Neural crest cell (in vitro differentiated cells): ENCODE results near the gene TTLL10. TPM values are rescaled to one million over a fixed set of nuclear protein-coding genes. Genes with fewer than 3 reads are reported as not detected.

Experiments
- DNase-seq: peaks from one replicate; pipeline ENCODE4 v3.0.0; 2021; ENCODE audit warnings: low read depth, mixed read lengths, low spot score
- H3K27ac Mint-ChIP-seq: one replicate; pipeline ENCODE4 v1.8.0; 2021; ENCODE audit warnings: mild to moderate bottlenecking, mixed read lengths; ENCODE audit not compliant: unreplicated experiment
- H3K27me3 Mint-ChIP-seq: 2 replicates; pipeline ENCODE4 v1.8.0; 2021; ENCODE audit warnings: low read depth, mild to moderate bottlenecking, mixed read lengths
- H3K36me3 Mint-ChIP-seq: 2 replicates; pipeline ENCODE4 v1.8.0; 2021; ENCODE audit warnings: low read depth, mild to moderate bottlenecking, mixed read lengths
- H3K4me1 Mint-ChIP-seq: 2 replicates; pipeline ENCODE4 v1.8.0; 2021; ENCODE audit warnings: mixed read lengths
- H3K4me3 Mint-ChIP-seq: one replicate; pipeline ENCODE4 v1.8.0; 2021; ENCODE audit warnings: mild to moderate bottlenecking, mixed read lengths
- H3K9me3 Mint-ChIP-seq: 2 replicates; pipeline ENCODE4 v1.8.0; 2021; ENCODE audit warnings: mixed read lengths
- CTCF ChIP-seq: fragments of 200-600 bp; sonication (generic); conservative IDR thresholded peaks from 2 replicates; pipeline ENCODE4 v1.5.0; 2021; ENCODE audit warnings: antibody characterized with exemption, mild to moderate bottlenecking
- total RNA-seq: library from RNA; stranded (reverse); gene quantifications from 2 replicates; pipeline ENCODE4 v1.2.1, GENCODE V29; 2021

Gene TTLL10
- total RNA-seq, 1 donor from 2014 or later, result not detected

GRCh38 chr1:1183221-1183747 is 9.6 kb downstream of the TTLL10 start:
- no peak for DNase-seq
- H3K27ac Mint-ChIP-seq, result no peak overlapping the region

GRCh38 chr1:1183833-1184775 is 10.4 kb downstream of the TTLL10 start:
- Mint-ChIP-seq H3K36me3 (no peaks in the 10 kb centered on the region), H3K9me3 (no peaks in the 10 kb centered on the region), H3K27ac (no peak overlapping the region), H3K4me3 (no peak overlapping the region), H3K4me1 (peaks cover 13% of the 10 kb centered on the region), H3K27me3 (peaks cover 2% of the 10 kb centered on the region)
- no peak for TF ChIP-seq CTCF
- no peak for DNase-seq

More at GRCh38 chr1:1183221-1183747, 9.6 kb downstream of the TTLL10 start:
- Mint-ChIP-seq H3K4me1 (peaks cover 13% of the 10 kb centered on the region), H3K9me3 (no peaks in the 10 kb centered on the region), H3K27me3 (no peaks in the 10 kb centered on the region), H3K36me3 (no peaks in the 10 kb centered on the region), H3K4me3 (no peak overlapping the region)
- no peak for TF ChIP-seq CTCF

GRCh38 chr1:1185101-1185765 is 11.6 kb downstream of the TTLL10 start:
- no peak overlapping the region for H3K4me3 Mint-ChIP-seq
- no peak overlapping the region for H3K27ac Mint-ChIP-seq
- no peak for DNase-seq
- H3K4me1 Mint-ChIP-seq, result peaks cover 13% of the 10 kb centered on the region
- peaks cover 2% of the 10 kb centered on the region for H3K27me3 Mint-ChIP-seq
- no peaks in the 10 kb centered on the region for H3K9me3 Mint-ChIP-seq
- H3K36me3 Mint-ChIP-seq, result no peaks in the 10 kb centered on the region
- no peak for TF ChIP-seq CTCF

GRCh38 chr1:1187938-1188337 is 14.3 kb downstream of the TTLL10 start:
- H3K4me3 Mint-ChIP-seq, result no peak overlapping the region
- peaks cover 8% of the 10 kb centered on the region for H3K4me1 Mint-ChIP-seq
- no peaks in the 10 kb centered on the region for H3K36me3 Mint-ChIP-seq
- no peaks in the 10 kb centered on the region for H3K9me3 Mint-ChIP-seq
- no peak overlapping the region for H3K27ac Mint-ChIP-seq
- no peak for DNase-seq
- peaks cover 5% of the 10 kb centered on the region for H3K27me3 Mint-ChIP-seq
- no peak for TF ChIP-seq CTCF

GRCh38 chr1:1189111-1189510 is 15.4 kb downstream of the TTLL10 start:
- no peak for DNase-seq
- H3K4me1 Mint-ChIP-seq, result peaks cover 8% of the 10 kb centered on the region
- H3K36me3 Mint-ChIP-seq, result no peaks in the 10 kb centered on the region
- no peak overlapping the region for H3K27ac Mint-ChIP-seq
- peaks cover 5% of the 10 kb centered on the region for H3K27me3 Mint-ChIP-seq
- no peak for TF ChIP-seq CTCF
- H3K4me3 Mint-ChIP-seq, result no peak overlapping the region
- H3K9me3 Mint-ChIP-seq, result peaks cover under 1% of the 10 kb centered on the region
